ENCODE results near the gene TMBIM4. TPM values are rescaled to one million over a fixed set of nuclear protein-coding genes. Genes with fewer than 3 reads are reported as not detected.
"Not testable (repeated sequence)": the region's sequence is repeated elsewhere in the genome, so short reads cannot be mapped to it uniquely, and the experiment has no call there.

Gene TMBIM4
- total RNA-seq (100 to 1,000 TPM; 124 to 144 TPM), polyA plus RNA-seq (100 to 1,000 TPM; 194 to 236 TPM)
- long read RNA-seq, donor 1, transcript TMBIM4-202 (7 exons, 2,952 nt) = major isoform, 80 of 94 reads
- long read RNA-seq, donor 1, transcript TMBIM4-206 (2 exons, 552 nt) = minor isoform, 9 of 94 reads
- long read RNA-seq, donor 1, partial matches to known transcripts = 0 of 94 reads
- long read RNA-seq, donor 1, other reads (novel, unspliced or antisense) = 0 of 94 reads
- long read RNA-seq, donor 2, transcript TMBIM4-202 (7 exons, 2,952 nt) = major isoform, 39 of 41 reads
- long read RNA-seq, donor 2, partial matches to known transcripts = 0 of 41 reads
- long read RNA-seq, donor 2, other reads (novel, unspliced or antisense) = 0 of 41 reads
- long read RNA-seq, donor 3, transcript TMBIM4-202 (7 exons, 2,952 nt) = major isoform, 42 of 47 reads
- long read RNA-seq, donor 3, partial matches to known transcripts = 0 of 47 reads
- long read RNA-seq, donor 3, other reads (novel, unspliced or antisense) = 0 of 47 reads
- long read RNA-seq, donor 4, transcript TMBIM4-202 (7 exons, 2,952 nt) = major isoform, 24 of 29 reads
- long read RNA-seq, donor 4, partial matches to known transcripts = 0 of 29 reads
- long read RNA-seq, donor 4, other reads (novel, unspliced or antisense) = 0 of 29 reads
- long read RNA-seq, donor 5, transcript TMBIM4-202 (7 exons, 2,952 nt) = major isoform, 99 of 152 reads
- long read RNA-seq, donor 5, partial matches to known transcripts = 39 of 152 reads
- long read RNA-seq, donor 5, other reads (novel, unspliced or antisense) = 0 of 152 reads

- no peak for TF ChIP-seq CTCF (IDR thresholded peaks at IDR 0.05; ENCODE audit: control extremely low read depth, extremely low read depth)
- ATAC-seq (ENCODE audit: insufficient read depth, low FRiP score) (peak; percentile 97), DNase-seq (peak; percentile 94 to 96 (median 95))
- 0% methylated on average over 65 to 67 of the region's 67 CpGs for WGBS, 2 donors
- H3K27ac ChIP-seq (ENCODE audit: low read depth in 1 of 2, low read length in 1 of 2) = peak within 1 kb of the TSS; percentile 96 to 99
- H3K4me1 ChIP-seq (ENCODE audit: control insufficient read depth in 5 of 5, insufficient read depth in 5 of 5, low read length in 5 of 5) = peaks cover 0 to 12% (median 5%) of the 10 kb centered on the region in 5 donors
- H3K4me3 ChIP-seq = peak within 1 kb of the TSS; percentile 68
- H3K9ac ChIP-seq (ENCODE audit: insufficient read depth in 1 of 2, low read length in 2 of 2) = peak within 1 kb of the TSS; percentile 80 to 85
- H3K9me3 ChIP-seq (ENCODE audit: control insufficient read depth in 4 of 4, insufficient read depth in 3 of 4, low read length in 3 of 4) = peaks cover 0 to 2% (median 0%) of the 10 kb centered on the region in 4 donors
- no peaks in the 10 kb centered on the region for H3K27me3 ChIP-seq (ENCODE audit: control insufficient read depth in 3 of 3, insufficient read depth in 3 of 3, low read length in 2 of 3)
- peaks cover 0 to 8% (median 2%) of the 10 kb centered on the region in 4 donors for H3K36me3 ChIP-seq (ENCODE audit: control insufficient read depth in 4 of 4, insufficient read depth in 4 of 4, low read length in 4 of 4)
Observed at GRCh38 chr12:66169221-66170170, at the start of gene TMBIM4. TSS of gene TMBIM4 (minus strand) at chr12:66169996. CDS start at chr12:66169951, 45 bp downstream.

GRCh38 chr12:66217342-66217917 is 47.6 kb upstream of the TMBIM4 start:
- H3K9me3 ChIP-seq (ENCODE audit: control insufficient read depth in 4 of 4, insufficient read depth in 3 of 4, low read length in 3 of 4) = peaks cover 0 to 3% (median 0%) of the 10 kb centered on the region in 4 donors
- no peak overlapping the region for H3K9ac ChIP-seq (ENCODE audit: insufficient read depth in 1 of 2, low read length in 2 of 2)
- H3K4me3 ChIP-seq = no peak overlapping the region
- H3K27ac ChIP-seq (ENCODE audit: low read depth in 1 of 2, low read length in 1 of 2) = no peak overlapping the region
- WGBS, 2 donors = 46 to 71% methylated on average over 4 of the region's 4 CpGs
- no peaks in the 10 kb centered on the region for H3K27me3 ChIP-seq (ENCODE audit: control insufficient read depth in 3 of 3, insufficient read depth in 3 of 3, low read length in 2 of 3)
- no peaks in the 10 kb centered on the region for H3K4me1 ChIP-seq (ENCODE audit: control insufficient read depth in 5 of 5, insufficient read depth in 5 of 5, low read length in 5 of 5)
- H3K36me3 ChIP-seq (ENCODE audit: control insufficient read depth in 4 of 4, insufficient read depth in 4 of 4, low read length in 4 of 4) = peaks cover 2 to 23% (median 11%) of the 10 kb centered on the region in 4 donors
- ATAC-seq (ENCODE audit: insufficient read depth, low FRiP score) (no peak), DNase-seq (no peak)
- no peak for TF ChIP-seq CTCF (IDR thresholded peaks at IDR 0.05; ENCODE audit: control extremely low read depth, extremely low read depth)

- not testable (repeated sequence) for H3K4me1 ChIP-seq (ENCODE audit: control insufficient read depth in 5 of 5, insufficient read depth in 5 of 5, low read length in 5 of 5); H3K27ac ChIP-seq (ENCODE audit: low read depth in 1 of 2, low read length in 1 of 2); ATAC-seq (ENCODE audit: insufficient read depth, low FRiP score); DNase-seq; H3K9ac ChIP-seq (ENCODE audit: insufficient read depth in 1 of 2, low read length in 2 of 2); H3K4me3 ChIP-seq; H3K9me3 ChIP-seq (ENCODE audit: control insufficient read depth in 4 of 4, insufficient read depth in 3 of 4, low read length in 3 of 4); H3K27me3 ChIP-seq (ENCODE audit: control insufficient read depth in 3 of 3, insufficient read depth in 3 of 3, low read length in 2 of 3)
- H3K36me3 ChIP-seq (ENCODE audit: control insufficient read depth in 4 of 4, insufficient read depth in 4 of 4, low read length in 4 of 4) = peaks cover 2 to 15% (median 8%) of the 10 kb centered on the region in 4 donors
- WGBS, 2 donors = 83 to 87% methylated on average over 3 of the region's 3 CpGs
Observed at GRCh38 chr12:66213011-66213410, 43.2 kb upstream of the TMBIM4 start.

- DNase-seq; ATAC-seq (ENCODE audit: insufficient read depth, low FRiP score); H3K9ac ChIP-seq (ENCODE audit: insufficient read depth in 1 of 2, low read length in 2 of 2); H3K27ac ChIP-seq (ENCODE audit: low read depth in 1 of 2, low read length in 1 of 2); H3K4me1 ChIP-seq (ENCODE audit: control insufficient read depth in 5 of 5, insufficient read depth in 5 of 5, low read length in 5 of 5); H3K9me3 ChIP-seq (ENCODE audit: control insufficient read depth in 4 of 4, insufficient read depth in 3 of 4, low read length in 3 of 4); H3K4me3 ChIP-seq; H3K27me3 ChIP-seq (ENCODE audit: control insufficient read depth in 3 of 3, insufficient read depth in 3 of 3, low read length in 2 of 3): not testable (repeated sequence)
- H3K36me3 ChIP-seq (ENCODE audit: control insufficient read depth in 4 of 4, insufficient read depth in 4 of 4, low read length in 4 of 4) = peaks cover 2 to 12% (median 8%) of the 10 kb centered on the region in 4 donors
- WGBS, 2 donors = 76 to 86% methylated on average over 2 of the region's 2 CpGs
Observed at GRCh38 chr12:66211573-66211972, 41.8 kb upstream of the TMBIM4 start.

Measured in lung (tissue), 16 donors.